Astrocyte (in vitro differentiated cells and primary cell): Measurements from ENCODE around the gene GAS2. TPM values are rescaled to one million over a fixed set of nuclear protein-coding genes. Genes with fewer than 3 reads are reported as not detected.
A peak's percentile ranks its signal among the peaks of the same experiment; 100 is the strongest.

ENCODE experiments used
- DNase-seq: peaks from one replicate; pipeline ENCODE4 v3.0.0-alpha.2; 2010; ENCODE audit warnings: low read depth
- FAIRE-seq: peaks from 2 replicates; lab custom pipeline; 2011; peaks lifted over from hg19 to GRCh38; lab: Jason Lieb, UNC
- H2AFZ ChIP-seq: 2 replicates; pipeline ENCODE4 v1.6.0; 2012; ENCODE audit warnings: low read depth, low read length, inconsistent platforms
- H3K27ac ChIP-seq: 2 replicates; pipeline ENCODE4 v1.5.1; 2011; ENCODE audit warnings: low read depth, low read length, inconsistent platforms
- H3K27me3 ChIP-seq: 2 replicates; pipeline ENCODE4 v1.6.0; 2011; ENCODE audit warnings: low read length, inconsistent platforms; ENCODE audit not compliant: insufficient read depth
- H3K36me3 ChIP-seq: 2 replicates; pipeline ENCODE4 v1.5.1; 2011; ENCODE audit warnings: low read length, inconsistent platforms; ENCODE audit not compliant: insufficient read depth
- H3K4me1 ChIP-seq: 2 replicates; pipeline ENCODE4 v1.5.1; 2011; ENCODE audit warnings: low read length, inconsistent platforms; ENCODE audit not compliant: insufficient read depth
- H3K4me2 ChIP-seq: 2 replicates; pipeline ENCODE4 v1.6.0; 2012; ENCODE audit warnings: low read length, inconsistent platforms
- H3K4me3 ChIP-seq: 2 replicates; pipeline ENCODE4 v1.5.1; 2011; ENCODE audit warnings: low read depth, mild to moderate bottlenecking, low read length, inconsistent platforms; ENCODE audit not compliant: insufficient read depth
- H3K79me2 ChIP-seq: 2 replicates; pipeline ENCODE4 v1.6.0; 2012; ENCODE audit warnings: mild to moderate bottlenecking, low read length, inconsistent platforms; ENCODE audit not compliant: insufficient read depth
- H3K9ac ChIP-seq: 2 replicates; pipeline ENCODE4 v1.6.0; 2012; ENCODE audit warnings: mild to moderate bottlenecking, low read length, inconsistent platforms
- H3K9me3 ChIP-seq: 2 replicates; pipeline ENCODE4 v1.5.1; 2012; ENCODE audit warnings: low read depth, mild to moderate bottlenecking, low read length, inconsistent platforms; ENCODE audit not compliant: insufficient read depth
- H4K20me1 ChIP-seq: 2 replicates; pipeline ENCODE4 v1.6.0; 2012; ENCODE audit warnings: low read length, inconsistent platforms; ENCODE audit not compliant: insufficient read depth
- H3K27ac Mint-ChIP-seq: one replicate; pipeline ENCODE4 v1.8.0; 2021; ENCODE audit warnings: mild to moderate bottlenecking, mixed read lengths; ENCODE audit not compliant: unreplicated experiment
- H3K27me3 Mint-ChIP-seq: one replicate; pipeline ENCODE4 v1.8.0; 2021; ENCODE audit warnings: low read depth, mixed read lengths; ENCODE audit not compliant: unreplicated experiment
- H3K36me3 Mint-ChIP-seq: one replicate; pipeline ENCODE4 v1.8.0; 2021; ENCODE audit warnings: low read depth, mixed read lengths; ENCODE audit not compliant: unreplicated experiment
- H3K4me1 Mint-ChIP-seq: one replicate; pipeline ENCODE4 v1.8.0; 2021; ENCODE audit warnings: low read depth, mixed read lengths; ENCODE audit not compliant: unreplicated experiment
- H3K4me3 Mint-ChIP-seq: one replicate; pipeline ENCODE4 v1.8.0; 2021; ENCODE audit warnings: mild to moderate bottlenecking, moderate library complexity, mixed read lengths; ENCODE audit not compliant: unreplicated experiment
- H3K9me3 Mint-ChIP-seq: one replicate; pipeline ENCODE4 v1.8.0; 2021; ENCODE audit warnings: mild to moderate bottlenecking, mixed read lengths; ENCODE audit not compliant: unreplicated experiment
- EZH2 ChIP-seq: IDR thresholded peaks from 2 replicates; pipeline ENCODE4 v1.6.1; 2012; ENCODE audit warnings: mild to moderate bottlenecking, low read length, inconsistent platforms; ENCODE audit not compliant: insufficient read depth
- total RNA-seq: library from RNA; stranded (reverse); gene quantifications from 2 replicates; pipeline ENCODE4 v1.2.1, GENCODE V29; 2021
- TF ChIP-seq, protein P1 (sequence below): IDR thresholded peaks from 2 replicates; pipeline ENCODE4 v1.5.1; 2011; ENCODE audit warnings: low read depth, mild to moderate bottlenecking, inconsistent platforms, low read length, moderate library complexity; ENCODE audit not compliant: insufficient read depth

The GAS2 gene
- total RNA-seq, 1 donor from 2014 or later = 1.5 TPM

GRCh38 chr11:22725079-22725478 is 58.7 kb downstream of the GAS2 start:
- Histone ChIP-seq H4K20me1 (no peaks in the 10 kb centered on the region), H3K27me3 (no peaks in the 10 kb centered on the region), H3K9me3 (no peaks in the 10 kb centered on the region), H3K79me2 (no peaks in the 10 kb centered on the region), H2AFZ (no peak overlapping the region), H3K4me3 (no peak overlapping the region), H3K4me1 (no peaks in the 10 kb centered on the region), H3K36me3 (no peaks in the 10 kb centered on the region), H3K4me2 (no peak overlapping the region), H3K27ac (no peak overlapping the region), H3K9ac (no peak overlapping the region)
- Mint-ChIP-seq H3K27me3 (no peaks in the 10 kb centered on the region), H3K27ac (no peak overlapping the region), H3K9me3 (no peaks in the 10 kb centered on the region), H3K4me3 (no peak overlapping the region), H3K36me3 (no peaks in the 10 kb centered on the region), H3K4me1 (no peaks in the 10 kb centered on the region)
- FAIRE-seq (no peak), DNase-seq (peak; percentile 29)
- TF ChIP-seq EZH2 = no peak
- TF ChIP-seq, protein P1, sequence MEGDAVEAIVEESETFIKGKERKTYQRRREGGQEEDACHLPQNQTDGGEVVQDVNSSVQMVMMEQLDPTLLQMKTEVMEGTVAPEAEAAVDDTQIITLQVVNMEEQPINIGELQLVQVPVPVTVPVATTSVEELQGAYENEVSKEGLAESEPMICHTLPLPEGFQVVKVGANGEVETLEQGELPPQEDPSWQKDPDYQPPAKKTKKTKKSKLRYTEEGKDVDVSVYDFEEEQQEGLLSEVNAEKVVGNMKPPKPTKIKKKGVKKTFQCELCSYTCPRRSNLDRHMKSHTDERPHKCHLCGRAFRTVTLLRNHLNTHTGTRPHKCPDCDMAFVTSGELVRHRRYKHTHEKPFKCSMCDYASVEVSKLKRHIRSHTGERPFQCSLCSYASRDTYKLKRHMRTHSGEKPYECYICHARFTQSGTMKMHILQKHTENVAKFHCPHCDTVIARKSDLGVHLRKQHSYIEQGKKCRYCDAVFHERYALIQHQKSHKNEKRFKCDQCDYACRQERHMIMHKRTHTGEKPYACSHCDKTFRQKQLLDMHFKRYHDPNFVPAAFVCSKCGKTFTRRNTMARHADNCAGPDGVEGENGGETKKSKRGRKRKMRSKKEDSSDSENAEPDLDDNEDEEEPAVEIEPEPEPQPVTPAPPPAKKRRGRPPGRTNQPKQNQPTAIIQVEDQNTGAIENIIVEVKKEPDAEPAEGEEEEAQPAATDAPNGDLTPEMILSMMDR = no peak

DNA sequence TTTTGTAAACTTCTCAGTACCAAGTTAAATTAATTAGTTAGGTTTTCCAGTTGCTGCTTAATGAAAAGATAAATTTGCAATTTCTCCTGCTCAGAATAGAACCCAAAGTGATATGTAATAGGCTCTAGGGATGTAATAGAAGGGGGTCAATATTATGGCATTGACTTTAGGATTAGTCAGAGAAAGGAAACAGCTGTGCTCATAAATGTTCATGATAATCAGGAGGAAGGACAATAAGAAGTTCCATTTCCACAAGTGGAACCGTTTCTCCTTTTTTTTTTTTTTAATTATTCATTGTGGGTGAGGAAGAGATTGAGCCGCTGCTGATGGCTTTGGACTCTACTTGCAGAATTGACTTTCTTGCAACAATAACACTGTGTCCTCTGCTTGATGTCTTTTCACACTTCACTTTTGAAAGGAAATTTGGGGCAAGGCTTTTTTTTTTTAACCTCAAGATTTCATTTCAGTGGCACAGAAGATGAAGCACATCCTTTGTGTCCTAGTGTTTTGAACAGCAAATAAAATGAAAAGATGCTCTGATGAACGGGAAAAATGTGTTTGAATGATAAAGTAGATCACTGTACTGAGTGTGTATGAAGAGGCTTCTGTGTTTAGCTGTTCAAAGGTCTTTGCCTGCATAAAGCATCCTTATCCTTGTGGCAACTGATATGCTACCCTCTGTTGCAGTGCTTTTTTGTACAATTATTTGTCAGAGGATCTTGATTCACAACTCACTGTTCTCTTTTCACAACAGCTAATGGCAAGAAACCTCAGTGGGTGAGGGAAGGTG is 62.4 kb downstream of the GAS2 start:
- Histone ChIP-seq H3K27ac (no peak overlapping the region), H3K4me1 (no peaks in the 10 kb centered on the region), H3K36me3 (no peaks in the 10 kb centered on the region), H2AFZ (no peak overlapping the region), H3K27me3 (no peaks in the 10 kb centered on the region), H3K9me3 (no peaks in the 10 kb centered on the region), H3K79me2 (no peaks in the 10 kb centered on the region), H3K4me2 (no peak overlapping the region), H4K20me1 (no peaks in the 10 kb centered on the region), H3K9ac (no peak overlapping the region), H3K4me3 (no peak overlapping the region)
- H3K36me3 Mint-ChIP-seq = no peaks in the 10 kb centered on the region
- no peak overlapping the region for H3K4me3 Mint-ChIP-seq
- H3K9me3 Mint-ChIP-seq = no peaks in the 10 kb centered on the region
- no peaks in the 10 kb centered on the region for H3K27me3 Mint-ChIP-seq
- H3K27ac Mint-ChIP-seq = no peak overlapping the region
- DNase-seq (no peak), FAIRE-seq (no peak)
- no peaks in the 10 kb centered on the region for H3K4me1 Mint-ChIP-seq
- TF ChIP-seq, protein P1 = no peak
- no peak for TF ChIP-seq EZH2

DNA sequence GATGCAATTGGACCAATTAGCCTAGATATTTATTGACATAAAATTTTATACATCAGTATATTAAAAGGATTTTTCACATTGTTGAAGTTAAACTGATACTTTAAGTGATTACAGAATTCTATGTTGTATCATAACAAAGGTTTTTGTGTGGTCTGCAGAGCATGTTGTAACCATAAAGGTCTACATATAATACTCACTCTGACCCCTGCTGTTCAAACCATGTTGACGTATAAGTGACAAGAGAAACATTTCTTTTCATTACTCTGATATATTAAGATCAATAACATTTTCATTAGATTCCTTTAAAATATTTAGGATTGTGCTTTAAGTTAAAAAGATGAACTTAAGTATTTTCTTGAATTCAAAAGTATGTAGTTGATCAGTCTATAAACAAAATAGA is 63.9 kb downstream of the GAS2 start:
- Histone ChIP-seq H3K9me3 (no peaks in the 10 kb centered on the region), H2AFZ (no peak overlapping the region), H3K79me2 (no peaks in the 10 kb centered on the region), H3K27ac (no peak overlapping the region), H3K36me3 (no peaks in the 10 kb centered on the region), H4K20me1 (no peaks in the 10 kb centered on the region), H3K4me3 (no peak overlapping the region), H3K27me3 (no peaks in the 10 kb centered on the region), H3K4me1 (no peaks in the 10 kb centered on the region), H3K9ac (no peak overlapping the region), H3K4me2 (no peak overlapping the region)
- DNase-seq (no peak), FAIRE-seq (no peak)
- no peaks in the 10 kb centered on the region for H3K36me3 Mint-ChIP-seq
- no peak overlapping the region for H3K27ac Mint-ChIP-seq
- H3K4me3 Mint-ChIP-seq = no peak overlapping the region
- H3K9me3 Mint-ChIP-seq = no peaks in the 10 kb centered on the region
- no peaks in the 10 kb centered on the region for H3K4me1 Mint-ChIP-seq
- TF ChIP-seq, protein P1 = no peak
- TF ChIP-seq EZH2 = no peak
- H3K27me3 Mint-ChIP-seq = no peaks in the 10 kb centered on the region
